HUDEP-2 (cell line): Measurements from ENCODE around the gene CD79B.

Source experiments
- DNase-seq, 76 experiments: peaks; one replicate each; lab custom pipeline; 2025; ENCODE audit not compliant: unreplicated experiment in 76 of 76; lab: John Stamatoyannopoulos, UW

Gene CD79B

GRCh38 chr17:63954402-63955063, 22.4 kb upstream of the CD79B start:
- DNase-seq, result no peak

- DNase-seq, result peak in 3 of 76 experiments; percentile 2 to 5 (median 5)
Observed at GRCh38 chr17:63950940-63951907, 19.1 kb upstream of the CD79B start.

- no peak for DNase-seq
Observed at GRCh38 chr17:63949576-63950250, 17.6 kb upstream of the CD79B start.

- DNase-seq, result no peak
Observed at GRCh38 chr17:63948521-63948920, 16.4 kb upstream of the CD79B start.

- DNase-seq, result no peak
Observed at GRCh38 chr17:63947711-63948330, 15.7 kb upstream of the CD79B start.

GRCh38 chr17:63946440-63947363, 14.6 kb upstream of the CD79B start:
- DNase-seq, result peak in 30 of 76 experiments; percentile 3 to 62 (median 20)

- DNase-seq, result no peak
Observed at GRCh38 chr17:63945784-63946439, 13.8 kb upstream of the CD79B start.

- DNase-seq, result peak in 1 of 76 experiments; percentile 1
Observed at GRCh38 chr17:63944736-63945499, 12.8 kb upstream of the CD79B start.

- DNase-seq, result no peak
Observed at GRCh38 chr17:63943745-63944144, 11.6 kb upstream of the CD79B start.

GRCh38 chr17:63942309-63942985, 10.3 kb upstream of the CD79B start:
- no peak for DNase-seq

GRCh38 chr17:63941751-63942150, 9.6 kb upstream of the CD79B start:
- no peak for DNase-seq

GRCh38 chr17:63941162-63941561, 9.0 kb upstream of the CD79B start:
- no peak for DNase-seq

- no peak for DNase-seq
Observed at GRCh38 chr17:63940584-63940983, 8.5 kb upstream of the CD79B start.

- DNase-seq, result no peak
Observed at GRCh38 chr17:63939884-63940283, 7.8 kb upstream of the CD79B start.

- no peak for DNase-seq
Observed at GRCh38 chr17:63939401-63939800, 7.3 kb upstream of the CD79B start.

- DNase-seq, result no peak
Observed at GRCh38 chr17:63937920-63938319, 5.8 kb upstream of the CD79B start.

GRCh38 chr17:63937319-63937718, 5.2 kb upstream of the CD79B start:
- DNase-seq, result no peak
